HG02623 (cell line): Measurements from ENCODE around the gene KRCC1.

Experiments used
- ATAC-seq: cut with Tn5 transposase; IDR thresholded peaks from one replicate; pipeline ENCODE4 v1.9.1; 2021; ENCODE audit warnings: moderate library complexity; ENCODE audit not compliant: unreplicated experiment

The KRCC1 gene

DNA sequence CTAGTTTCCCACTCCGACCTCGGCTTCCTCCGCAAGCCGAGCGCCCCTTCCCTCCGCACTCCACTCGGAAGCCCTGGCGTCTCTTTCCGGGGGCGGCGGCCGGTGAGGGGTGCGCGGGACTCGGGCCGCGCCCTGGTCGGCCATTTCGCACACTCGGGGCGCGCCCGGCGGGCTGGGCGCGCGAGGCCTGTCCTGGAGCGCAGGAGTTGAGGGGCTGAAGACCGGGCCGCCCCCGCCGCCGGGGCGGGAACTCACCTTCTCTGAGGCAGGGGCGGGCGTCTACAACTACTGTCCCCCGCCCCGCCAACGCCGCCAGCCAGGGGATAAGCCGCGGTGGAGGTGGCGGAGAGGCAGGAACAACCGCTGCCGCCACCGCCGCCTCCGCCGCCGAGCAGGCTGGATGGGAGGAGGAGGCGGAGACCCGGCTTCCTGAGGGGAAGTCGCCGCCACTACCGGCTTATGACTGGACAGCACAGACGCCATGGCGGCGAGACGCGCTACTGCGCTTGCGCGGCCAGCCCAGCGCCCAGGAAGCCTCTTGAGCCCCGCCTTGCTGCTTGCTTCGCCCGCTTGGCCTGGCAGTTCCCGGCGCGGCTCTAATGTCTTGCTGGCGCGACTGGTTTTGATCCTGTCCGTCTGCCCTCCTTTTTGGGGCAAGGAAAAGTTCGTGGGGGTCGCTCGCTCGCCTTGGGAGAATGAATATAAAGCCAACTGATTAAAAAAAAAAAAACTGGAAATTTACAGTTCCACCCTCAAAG, at the start of gene KRCC1:
Gene KRCC1, minus strand, starts transcription at position 413 of the 758 bp plus-strand sequence. CDS start 27,220 bp downstream, outside the sequence.
- peak; percentile 94 for ATAC-seq

- ATAC-seq = no peak
Observed at GRCh38 chr2:88100489-88100858, 44.9 kb upstream of the KRCC1 start.

DNA sequence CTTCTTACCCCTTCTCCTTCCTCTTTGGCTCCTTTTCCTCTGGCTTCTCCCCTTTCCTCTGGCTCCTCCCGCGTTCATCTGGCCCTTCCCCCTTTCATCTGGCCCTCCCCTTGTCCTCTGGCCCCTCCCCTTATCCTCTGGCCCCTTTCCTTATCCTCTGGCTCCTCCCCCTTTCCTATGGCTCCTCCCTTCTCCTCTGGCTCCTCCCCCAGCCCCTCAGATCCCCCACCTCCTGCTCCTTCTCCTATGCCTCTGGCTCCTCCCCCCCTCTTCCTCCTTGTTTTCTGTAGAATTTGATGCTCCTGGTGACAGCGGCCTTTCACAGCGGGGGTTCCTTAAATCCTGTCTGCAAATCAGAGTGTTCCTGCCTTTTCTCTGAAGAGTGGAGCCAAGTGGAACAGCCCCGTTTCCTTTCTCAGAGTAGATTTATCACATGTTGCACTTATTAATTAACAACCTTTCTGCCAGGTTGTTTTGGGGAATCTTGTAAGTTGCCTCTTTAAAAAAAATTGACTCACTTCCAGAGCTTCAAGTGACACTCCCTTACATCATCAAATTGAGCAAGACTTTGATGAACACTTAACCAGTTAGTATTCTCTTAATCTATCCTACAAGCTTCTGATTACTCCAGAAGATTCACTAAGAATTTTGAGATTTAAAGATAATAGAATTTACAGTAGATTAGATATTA, 44.4 kb upstream of the KRCC1 start:
- ATAC-seq = no peak

DNA sequence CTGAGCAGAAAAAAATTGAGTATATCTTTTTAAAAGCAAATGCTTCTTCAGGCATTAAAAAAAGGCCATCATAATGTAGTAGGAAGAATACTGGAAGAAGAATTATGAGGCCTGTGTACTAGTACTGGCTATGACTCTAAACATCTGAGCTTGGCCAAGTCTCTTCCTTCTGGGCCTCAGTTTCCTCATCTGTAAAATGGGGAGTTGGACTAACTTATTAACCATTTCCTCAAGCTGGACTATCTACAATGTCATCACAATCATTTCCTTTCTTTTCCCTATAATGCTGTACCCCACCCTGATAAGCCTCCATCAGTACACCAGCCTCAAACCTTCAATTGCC, 42.9 kb upstream of the KRCC1 start:
- ATAC-seq = no peak

DNA sequence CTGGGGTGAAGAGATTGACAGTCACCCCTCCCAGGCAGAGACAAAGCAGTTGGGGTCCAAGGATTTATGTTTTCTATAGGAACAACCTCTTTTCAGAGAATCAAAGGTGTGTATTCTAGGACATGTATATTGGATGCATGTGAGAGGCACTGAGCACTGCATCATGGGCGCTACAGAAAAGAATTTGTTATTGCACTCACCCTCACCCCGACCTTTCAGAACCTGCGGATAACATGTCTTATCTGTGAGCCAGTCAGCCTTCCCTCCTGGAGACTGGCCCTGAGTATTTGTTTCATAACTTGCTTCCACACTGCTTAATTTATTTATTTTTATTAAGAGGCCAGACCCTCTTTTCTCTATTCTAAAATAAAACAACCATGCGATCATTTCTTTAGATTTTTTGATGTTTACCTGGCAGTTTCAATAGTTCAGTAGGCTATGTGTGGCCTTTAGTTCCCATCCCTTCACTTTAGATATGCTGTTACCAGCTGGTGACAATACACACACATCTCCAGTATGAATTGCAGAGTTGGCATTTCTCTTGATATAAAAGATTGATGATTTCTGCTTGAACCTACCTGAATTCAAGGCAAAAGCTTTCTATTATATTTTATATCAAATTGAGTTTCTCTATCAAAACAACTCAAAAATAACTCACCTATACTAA, 42.4 kb upstream of the KRCC1 start:
- no peak for ATAC-seq

DNA sequence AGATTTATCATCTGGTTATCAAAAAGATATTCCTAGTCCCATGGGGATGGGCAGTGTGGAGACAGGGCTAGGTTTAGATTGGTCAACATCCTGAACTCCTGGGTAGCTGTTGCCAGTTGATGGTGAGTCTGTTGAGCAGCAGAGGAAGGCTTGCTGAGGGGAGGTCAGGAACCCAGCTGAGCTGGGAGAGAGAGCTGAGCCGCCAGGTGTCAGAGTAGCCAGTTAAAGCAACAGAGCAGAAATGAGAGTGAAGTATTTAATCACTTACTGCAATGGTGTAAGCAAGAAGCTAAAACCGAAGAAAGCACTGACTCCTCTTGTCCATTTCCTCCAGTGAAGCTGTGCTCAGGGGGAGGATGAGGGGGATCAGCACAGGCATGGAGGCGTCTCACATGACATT, 41.6 kb upstream of the KRCC1 start:
- ATAC-seq = no peak

GRCh38 chr2:88096708-88097107, 41.1 kb upstream of the KRCC1 start:
- ATAC-seq = no peak

DNA sequence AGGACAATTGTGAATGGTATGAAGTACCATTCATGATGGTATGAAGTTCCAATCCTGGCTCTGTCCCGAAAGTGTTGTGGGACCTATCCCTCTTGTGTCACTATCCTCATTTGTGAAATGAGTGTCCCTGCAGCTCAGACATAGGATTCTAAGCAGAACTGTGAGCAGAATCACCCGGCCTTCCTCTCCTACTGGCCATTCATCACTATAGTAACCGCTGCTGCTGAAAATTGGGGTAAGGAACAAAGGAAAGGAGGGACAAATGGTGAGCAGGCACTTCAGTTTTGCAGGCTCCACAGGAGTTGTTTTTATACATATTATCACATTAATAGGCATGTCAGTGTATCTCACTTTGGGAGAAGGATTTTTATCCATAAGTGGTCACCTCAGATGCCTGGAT, 39.4 kb upstream of the KRCC1 start:
- no peak for ATAC-seq

DNA sequence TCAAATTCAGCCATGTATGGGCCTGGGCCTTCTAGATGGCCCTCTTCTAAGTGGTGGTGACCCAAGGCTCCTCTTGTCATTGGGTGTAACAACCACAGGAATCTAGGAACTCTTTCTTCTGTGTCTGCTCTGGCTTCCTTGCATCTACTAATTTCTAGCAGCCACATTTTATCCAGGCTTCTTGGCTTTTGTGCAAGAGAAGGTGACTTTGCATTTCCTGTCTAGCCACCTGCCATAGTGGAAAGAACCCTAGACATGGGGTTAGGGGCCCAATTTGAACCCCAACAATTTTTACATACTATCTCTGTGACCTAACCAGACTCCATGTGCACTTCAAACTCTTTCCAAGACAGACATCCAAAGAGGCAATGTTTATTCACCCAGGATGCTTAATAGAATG, 37.2 kb upstream of the KRCC1 start:
- ATAC-seq = no peak

- ATAC-seq = no peak
Observed at GRCh38 chr2:88091943-88092342, 36.4 kb upstream of the KRCC1 start.

- ATAC-seq = no peak
Observed at GRCh38 chr2:88090446-88091283, 35.1 kb upstream of the KRCC1 start.

GRCh38 chr2:88088999-88089398, 33.4 kb upstream of the KRCC1 start:
- ATAC-seq = no peak

DNA sequence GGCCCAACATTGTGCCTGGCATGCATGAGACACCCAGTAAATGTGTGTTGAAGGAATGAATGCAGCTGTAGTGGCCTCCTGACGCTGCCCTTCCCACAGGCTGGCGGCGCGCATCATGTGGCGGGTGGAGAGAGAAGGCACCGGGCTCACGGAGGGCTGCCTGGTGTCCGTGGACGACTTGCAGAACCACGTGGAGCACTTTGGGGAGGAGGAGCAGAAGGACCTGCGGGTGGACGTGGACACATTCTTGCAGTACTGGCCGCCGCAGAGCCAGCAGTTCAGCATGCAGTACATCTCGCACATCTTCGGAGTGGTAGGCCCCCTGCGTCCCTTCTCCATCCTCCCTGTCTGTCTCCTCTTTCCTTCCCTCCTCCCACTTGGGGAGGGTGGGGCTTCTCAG, 32.2 kb upstream of the KRCC1 start:
- ATAC-seq = no peak

GRCh38 chr2:88087073-88087472, 31.5 kb upstream of the KRCC1 start:
- ATAC-seq = no peak

- no peak for ATAC-seq
Observed at GRCh38 chr2:88086401-88086800, 30.8 kb upstream of the KRCC1 start.

- no peak for ATAC-seq
Observed at GRCh38 chr2:88085602-88086001, 30.0 kb upstream of the KRCC1 start.

GRCh38 chr2:88085099-88085498, 29.5 kb upstream of the KRCC1 start:
- ATAC-seq = no peak

- no peak for ATAC-seq
Observed at GRCh38 chr2:88082781-88083180, 27.2 kb upstream of the KRCC1 start.

DNA sequence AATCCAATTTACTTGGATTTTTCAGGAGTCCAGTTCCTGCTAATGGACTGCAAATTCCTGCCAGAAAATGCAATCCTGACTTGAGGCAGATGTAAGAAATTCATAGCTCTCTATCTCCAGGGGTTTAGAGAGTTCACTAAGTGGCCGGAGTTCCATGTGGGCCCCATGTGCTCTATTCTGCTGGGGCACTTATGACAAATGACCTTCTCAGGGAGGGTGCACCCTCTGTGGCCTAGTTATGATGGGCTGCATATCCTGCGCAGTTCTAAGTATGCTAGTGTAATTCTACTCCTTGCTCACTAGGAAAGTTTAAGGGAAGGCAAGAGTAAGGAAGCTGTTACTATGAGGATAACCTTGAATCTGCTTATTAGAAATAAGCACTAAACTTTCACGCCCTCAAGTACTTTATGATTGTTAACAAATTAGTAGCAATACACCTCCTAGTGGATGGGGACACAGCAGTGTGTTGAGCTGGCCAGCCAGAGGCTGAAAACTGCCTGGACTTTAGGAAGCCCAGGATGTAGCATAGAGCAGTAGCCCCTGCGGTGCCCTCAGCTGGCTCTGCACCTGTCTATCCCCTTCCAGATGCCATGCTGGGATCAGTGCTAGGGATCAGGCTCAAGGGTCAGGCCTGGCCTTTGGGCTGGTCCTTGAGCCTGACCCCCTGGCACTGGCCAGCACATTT, 26.5 kb upstream of the KRCC1 start:
- ATAC-seq = no peak

- ATAC-seq = no peak
Observed at GRCh38 chr2:88080545-88080944, 25.0 kb upstream of the KRCC1 start.
